K562 (cell line): ENCODE results near the gene CELF4. TPM values are rescaled to one million over a fixed set of nuclear protein-coding genes. Genes with fewer than 3 reads are reported as not detected.

Experiments used
- ATAC-seq: fragments of 200-7000 bp; cut with Tn5 transposase; 3 replicates; pipeline ENCODE4 v1.9.1; 2020; ENCODE audit warnings: moderate library complexity
- BruUV-seq: library from RNA; stranded (reverse); fragments of 400-500 nt; replicated peaks from 2 replicates; lab custom pipeline; 2021; lab: Mats Ljungman, UMichigan
- CTCF ChIA-PET: fragments of 300-600 bp; formaldehyde crosslinking; extraction: SDS; loops from one replicate; lab custom pipeline; 2021; ENCODE audit warnings: low intra/inter-chr PET ratio; lab: Yijun Ruan, JAX
- POLR2A ChIA-PET: fragments of 300-600, 350-650 bp; sonication (Branson Sonifier 250); formaldehyde crosslinking; extraction: SDS; loops from one replicate; lab custom pipeline; 2021; ENCODE audit warnings: antibody characterized with exemption, inconsistent platforms; lab: Yijun Ruan, JAX
- DNase-seq, 4 experiments: peaks; one replicate each; pipeline versions ENCODE4 v3.0.0 to v3.0.0-alpha.2; 2011 to 2018; ENCODE audit warnings: low spot score in 3 of 4, mixed read lengths in 3 of 4; ENCODE audit errors: extremely low read depth in 1 of 4
- FAIRE-seq: peaks from 2 replicates; lab custom pipeline; 2011; peaks lifted over from hg19 to GRCh38; lab: Jason Lieb, UNC
- H2AFZ ChIP-seq: 2 replicates; pipeline ENCODE4 v1.6.0; 2011; ENCODE audit warnings: low read depth, low read length, control low read depth, inconsistent platforms
- H3K27ac ChIP-seq: fragments of 200-600 bp; 3 replicates; pipeline ENCODE4 v1.8.0; 2011; ENCODE audit warnings: low read depth, mild to moderate bottlenecking, control low read depth, inconsistent platforms, low read length, moderate library complexity, mixed read lengths; ENCODE audit errors: extremely low read depth
- H3K27me3 ChIP-seq, 2 experiments: fragments of 300-600 bp in 1 of 2; 2 replicates in 1 of 2; 3 replicates in 1 of 2; pipeline versions ENCODE4 v1.6.0 to v1.8.0; 2011; ENCODE audit warnings: inconsistent platforms in 2 of 2, low read length in 2 of 2, mild to moderate bottlenecking in 1 of 2, mixed read lengths in 1 of 2, moderate library complexity in 1 of 2; ENCODE audit not compliant: control insufficient read depth in 2 of 2, insufficient read depth in 2 of 2
- H3K36me3 ChIP-seq: fragments of 300-600 bp; 3 replicates; pipeline ENCODE4 v1.8.0; 2011; ENCODE audit warnings: mild to moderate bottlenecking, low read length, inconsistent platforms; ENCODE audit not compliant: control insufficient read depth, insufficient read depth
- H3K4me1 ChIP-seq, 2 experiments: fragments of 200-600 bp in 1 of 2; replicated peaks in 1 of 2; 2 replicates in 1 of 2; 3 replicates in 1 of 2; pipeline versions ENCODE4 v1.5.1 to v1.8.0; 2011; ENCODE audit warnings: inconsistent platforms in 2 of 2, low read length in 2 of 2, mild to moderate bottlenecking in 1 of 2, mixed read lengths in 1 of 2, moderate library complexity in 1 of 2; ENCODE audit not compliant: control insufficient read depth in 2 of 2, insufficient read depth in 2 of 2
- H3K4me2 ChIP-seq: 2 replicates; pipeline ENCODE4 v1.6.1; 2011; ENCODE audit warnings: low read length, control low read depth, inconsistent platforms, mixed read lengths; ENCODE audit not compliant: insufficient read depth
- H3K4me3 ChIP-seq: fragments of 200-600 bp; sonication (generic), shearing (Covaris generic); 2 replicates; pipeline ENCODE4 v1.5.1; 2016; ENCODE audit warnings: control low read depth, inconsistent platforms
- H3K79me2 ChIP-seq: fragments of 200-600 bp; 3 replicates; pipeline ENCODE4 v1.8.0; 2011; ENCODE audit warnings: low read length, inconsistent platforms; ENCODE audit not compliant: control insufficient read depth, insufficient read depth
- H3K9ac ChIP-seq, 2 experiments: 2 replicates each; pipeline versions ENCODE4 v1.6.0 to v1.6.1; 2011; ENCODE audit warnings: low read depth in 2 of 2, low read length in 2 of 2, control low read depth in 1 of 2, inconsistent platforms in 1 of 2, mild to moderate bottlenecking in 1 of 2, mixed read lengths in 1 of 2; ENCODE audit not compliant: insufficient read depth in 1 of 2
- H3K9me1 ChIP-seq: one replicate; pipeline ENCODE4 v1.6.0; 2011; ENCODE audit warnings: inconsistent platforms, mild to moderate bottlenecking, low read length, moderate library complexity; ENCODE audit not compliant: control insufficient read depth, insufficient read depth
- H3K9me3 ChIP-seq: replicated peaks from 2 replicates; pipeline ENCODE4 v1.5.1; 2011; ENCODE audit warnings: low read depth, low read length, inconsistent platforms; ENCODE audit not compliant: control insufficient read depth, insufficient read depth
- H4K20me1 ChIP-seq: replicated peaks from 2 replicates; pipeline ENCODE4 v1.6.1; 2011; ENCODE audit warnings: low read length, inconsistent platforms, mixed read lengths; ENCODE audit not compliant: control insufficient read depth, insufficient read depth
- CAMTA2 ChIP-seq: fragments of 250-450 bp; sonication (Bioruptor Pico); conservative IDR thresholded peaks from 2 replicates; pipeline ENCODE4 v1.5.1; 2022
- GTF2E2 ChIP-seq: fragments of 200-800 bp; sonication (Bioruptor generic); IDR thresholded peaks from 2 replicates; pipeline ENCODE4 v1.6.1; 2016; ENCODE audit warnings: missing genetic modification characterization, missing compliant biosample characterization
- NR4A1 ChIP-seq, 2 experiments: fragments of 250-450 bp in 1 of 2; fragments of 450-650 bp in 1 of 2; sonication (Bioruptor Pico) in 1 of 2; IDR thresholded peaks; 2 replicates each; pipeline versions ENCODE4 v1.4.0 to v1.6.1; 2016 to 2020; ENCODE audit warnings: mild to moderate bottlenecking in 2 of 2, missing compliant biosample characterization in 1 of 2, missing genetic modification characterization in 1 of 2, moderate library complexity in 1 of 2
- PRMT5 ChIP-seq: sonication (generic); formaldehyde crosslinking; IDR thresholded peaks from 2 replicates; pipeline ENCODE4 v1.5.0; 2020; ENCODE audit warnings: missing genetic modification reagents
- ZNF785 ChIP-seq: fragments of 250-450 bp; sonication (Bioruptor Pico); IDR thresholded peaks from 2 replicates; pipeline ENCODE4 v1.4.0; 2020; ENCODE audit warnings: mild to moderate bottlenecking
- WGBS: fragments of 100-300 bp; shearing (Covaris generic); methylation state at CpG from one replicate; pipeline ENCODE4 v1.1.6; 2016; ENCODE audit warnings: low coverage, mixed read lengths; ENCODE audit not compliant: insufficient coverage; ENCODE audit errors: missing lambda C conversion rate; 5-methylcytosine and 5-hydroxymethylcytosine counted together
- in situ Hi-C: fragments of 300-500 bp; cut with MboI; formaldehyde crosslinking; loops from 4 replicates; pipeline ENCODE4 v1.15.0; 2018; ENCODE audit warnings: inconsistent platforms, mixed read lengths
- intact Hi-C: fragments of 100-400 bp; cut with micrococcal nuclease; formaldehyde crosslinking; loops from 2 replicates; pipeline ENCODE4 v1.14.2; 2022
- polyA plus RNA-seq, 8 experiments: library from polyadenylated mRNA; depleted of rRNA in 4 of 8; stranded (reverse) in 5 of 8; unstranded in 3 of 8; fragments of >200 nt; fragmentation: Nextera tagmentation in 2 of 8; fragmentation: Illumina TruSeq in 1 of 8; extraction: Ambion mirVana in 2 of 8; extraction: Trizol in 1 of 8; gene quantifications; 2 replicates each; pipeline versions ENCODE4 v1.2.1 to v1.2.3, GENCODE V29; 2011 to 2014; ENCODE audit warnings: inconsistent platforms in 1 of 8, missing spikeins in 1 of 8
- total RNA-seq, 7 experiments: library from RNA; depleted of rRNA in 6 of 7; stranded (reverse); fragments of >200 nt in 6 of 7; fragmentation: Illumina TruSeq in 2 of 7; extraction: Trizol in 2 of 7; gene quantifications; 2 replicates each; pipeline versions ENCODE4 v1.2.1 to v1.2.3, GENCODE V29; 2011 to 2021; ENCODE audit warnings: low replicate concordance in 1 of 7
- TF ChIP-seq, protein P1 (sequence below), 3 experiments: fragments of 200-800 bp in 1 of 3; sonication (Bioruptor generic) in 1 of 3; sonication (generic) in 1 of 3; formaldehyde crosslinking in 1 of 3; IDR thresholded peaks; 2 replicates each; pipeline versions ENCODE4 v1.6.1 to v1.8.0; 2016 to 2022; ENCODE audit warnings: mild to moderate bottlenecking in 2 of 3, missing compliant biosample characterization in 2 of 3, missing genetic modification characterization in 2 of 3, missing genetic modification reagents in 1 of 3
- TF ChIP-seq, protein P2 (sequence below), 2 experiments: fragments of 450-650 bp; IDR thresholded peaks; 2 replicates each; pipeline ENCODE4 v1.6.1; 2018; ENCODE audit warnings: mild to moderate bottlenecking in 2 of 2, low read depth in 1 of 2; ENCODE audit not compliant: partially characterized antibody in 2 of 2
- TF ChIP-seq, protein P3 (sequence below): sonication (generic); formaldehyde crosslinking; IDR thresholded peaks from 2 replicates; pipeline ENCODE4 v1.8.1; 2023; ENCODE audit warnings: mild to moderate bottlenecking, missing genetic modification reagents
- TF ChIP-seq, protein P4 (sequence below): fragments of 250-450 bp; sonication (Bioruptor Pico); IDR thresholded peaks from 2 replicates; pipeline ENCODE4 v1.4.0; 2020; ENCODE audit warnings: mild to moderate bottlenecking, moderate library complexity

CELF4 gene
- total and polyA plus RNA-seq, 9 of the 15 experiments (the other 6 are each of a cell fraction or from before 2014, with no cell fraction given) = 0.04 to 0.24 (median 0.07) TPM; not detected in 3

DNA sequence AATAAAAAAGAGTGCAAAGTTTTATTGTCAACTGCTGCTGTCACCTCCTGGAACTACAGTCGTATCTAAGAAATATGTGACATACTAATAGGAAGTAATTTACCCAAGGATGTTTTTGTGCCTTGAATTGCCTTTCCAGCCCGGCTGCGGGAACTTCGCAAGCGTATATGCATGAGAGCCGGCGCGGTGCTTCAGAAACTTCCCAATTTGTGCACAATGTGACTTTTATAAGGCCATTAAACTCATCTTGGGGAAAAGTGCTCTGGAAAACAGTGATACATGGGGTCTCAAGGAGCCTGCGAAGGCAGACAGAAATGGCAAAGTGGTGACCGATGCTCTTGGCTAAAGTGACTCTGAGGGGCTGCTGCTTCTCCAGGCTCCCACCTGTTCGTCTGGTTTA is 41.7 kb upstream of the CELF4 start:
- no peak for DNase-seq
- intact Hi-C loops = no loop called here
- Histone ChIP-seq H3K9me3 (no peaks in the 10 kb centered on the region), H3K4me3 (no peak overlapping the region), H3K9ac (no peak overlapping the region), H3K36me3 (no peaks in the 10 kb centered on the region), H2AFZ (no peak overlapping the region), H3K9me1 (no peaks in the 10 kb centered on the region), H3K27me3 (no peaks in the 10 kb centered on the region; a peak in 1 of 5 replicates), H3K4me2 (no peak overlapping the region), H3K27ac (no peak overlapping the region), H3K79me2 (no peaks in the 10 kb centered on the region), H4K20me1 (no peaks in the 10 kb centered on the region), H3K4me1 (no peaks in the 10 kb centered on the region)
- FAIRE-seq = no peak
- ATAC-seq = no peak
- ChIA-PET POLR2A (interaction anchor here (0.5 kb wide), 1 partner anchor 15 kb away, joined by 4 read pairs; no protein-coding TSS in a partner anchor), CTCF (no interaction called here)
- in situ Hi-C loops = no loop called here
- under 1% methylated on average over 11 of the region's 11 CpGs for WGBS
- BruUV-seq = no TSS peak
- TF ChIP-seq CAMTA2 (CRISPR knock-in tag) (no peak), GTF2E2 (tag) (no peak), PRMT5 (no peak), ZNF785 (CRISPR knock-in tag) (no peak), NR4A1 (CRISPR knock-in tag; IDR thresholded peaks at IDR 0.05) (no peak), NR4A1 (tag; IDR thresholded peaks at IDR 0.05) (no peak)
- TF ChIP-seq, protein P1, sequence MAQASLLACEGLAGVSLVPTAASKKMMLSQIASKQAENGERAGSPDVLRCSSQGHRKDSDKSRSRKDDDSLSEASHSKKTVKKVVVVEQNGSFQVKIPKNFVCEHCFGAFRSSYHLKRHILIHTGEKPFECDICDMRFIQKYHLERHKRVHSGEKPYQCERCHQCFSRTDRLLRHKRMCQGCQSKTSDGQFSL (CRISPR knock-in tag; IDR thresholded peaks at IDR 0.05) = no peak
- TF ChIP-seq, protein P1 (tag; IDR thresholded peaks at IDR 0.05) = no peak
- TF ChIP-seq, protein P2, sequence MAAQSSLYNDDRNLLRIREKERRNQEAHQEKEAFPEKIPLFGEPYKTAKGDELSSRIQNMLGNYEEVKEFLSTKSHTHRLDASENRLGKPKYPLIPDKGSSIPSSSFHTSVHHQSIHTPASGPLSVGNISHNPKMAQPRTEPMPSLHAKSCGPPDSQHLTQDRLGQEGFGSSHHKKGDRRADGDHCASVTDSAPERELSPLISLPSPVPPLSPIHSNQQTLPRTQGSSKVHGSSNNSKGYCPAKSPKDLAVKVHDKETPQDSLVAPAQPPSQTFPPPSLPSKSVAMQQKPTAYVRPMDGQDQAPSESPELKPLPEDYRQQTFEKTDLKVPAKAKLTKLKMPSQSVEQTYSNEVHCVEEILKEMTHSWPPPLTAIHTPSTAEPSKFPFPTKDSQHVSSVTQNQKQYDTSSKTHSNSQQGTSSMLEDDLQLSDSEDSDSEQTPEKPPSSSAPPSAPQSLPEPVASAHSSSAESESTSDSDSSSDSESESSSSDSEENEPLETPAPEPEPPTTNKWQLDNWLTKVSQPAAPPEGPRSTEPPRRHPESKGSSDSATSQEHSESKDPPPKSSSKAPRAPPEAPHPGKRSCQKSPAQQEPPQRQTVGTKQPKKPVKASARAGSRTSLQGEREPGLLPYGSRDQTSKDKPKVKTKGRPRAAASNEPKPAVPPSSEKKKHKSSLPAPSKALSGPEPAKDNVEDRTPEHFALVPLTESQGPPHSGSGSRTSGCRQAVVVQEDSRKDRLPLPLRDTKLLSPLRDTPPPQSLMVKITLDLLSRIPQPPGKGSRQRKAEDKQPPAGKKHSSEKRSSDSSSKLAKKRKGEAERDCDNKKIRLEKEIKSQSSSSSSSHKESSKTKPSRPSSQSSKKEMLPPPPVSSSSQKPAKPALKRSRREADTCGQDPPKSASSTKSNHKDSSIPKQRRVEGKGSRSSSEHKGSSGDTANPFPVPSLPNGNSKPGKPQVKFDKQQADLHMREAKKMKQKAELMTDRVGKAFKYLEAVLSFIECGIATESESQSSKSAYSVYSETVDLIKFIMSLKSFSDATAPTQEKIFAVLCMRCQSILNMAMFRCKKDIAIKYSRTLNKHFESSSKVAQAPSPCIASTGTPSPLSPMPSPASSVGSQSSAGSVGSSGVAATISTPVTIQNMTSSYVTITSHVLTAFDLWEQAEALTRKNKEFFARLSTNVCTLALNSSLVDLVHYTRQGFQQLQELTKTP (IDR thresholded peaks at IDR 0.05; ENCODE audit: low read depth in 1 of 2, partially characterized antibody in 2 of 2) = no peak
- TF ChIP-seq, protein P3, sequence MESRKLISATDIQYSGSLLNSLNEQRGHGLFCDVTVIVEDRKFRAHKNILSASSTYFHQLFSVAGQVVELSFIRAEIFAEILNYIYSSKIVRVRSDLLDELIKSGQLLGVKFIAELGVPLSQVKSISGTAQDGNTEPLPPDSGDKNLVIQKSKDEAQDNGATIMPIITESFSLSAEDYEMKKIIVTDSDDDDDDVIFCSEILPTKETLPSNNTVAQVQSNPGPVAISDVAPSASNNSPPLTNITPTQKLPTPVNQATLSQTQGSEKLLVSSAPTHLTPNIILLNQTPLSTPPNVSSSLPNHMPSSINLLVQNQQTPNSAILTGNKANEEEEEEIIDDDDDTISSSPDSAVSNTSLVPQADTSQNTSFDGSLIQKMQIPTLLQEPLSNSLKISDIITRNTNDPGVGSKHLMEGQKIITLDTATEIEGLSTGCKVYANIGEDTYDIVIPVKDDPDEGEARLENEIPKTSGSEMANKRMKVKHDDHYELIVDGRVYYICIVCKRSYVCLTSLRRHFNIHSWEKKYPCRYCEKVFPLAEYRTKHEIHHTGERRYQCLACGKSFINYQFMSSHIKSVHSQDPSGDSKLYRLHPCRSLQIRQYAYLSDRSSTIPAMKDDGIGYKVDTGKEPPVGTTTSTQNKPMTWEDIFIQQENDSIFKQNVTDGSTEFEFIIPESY (CRISPR knock-in tag) = no peak
- TF ChIP-seq, protein P4, sequence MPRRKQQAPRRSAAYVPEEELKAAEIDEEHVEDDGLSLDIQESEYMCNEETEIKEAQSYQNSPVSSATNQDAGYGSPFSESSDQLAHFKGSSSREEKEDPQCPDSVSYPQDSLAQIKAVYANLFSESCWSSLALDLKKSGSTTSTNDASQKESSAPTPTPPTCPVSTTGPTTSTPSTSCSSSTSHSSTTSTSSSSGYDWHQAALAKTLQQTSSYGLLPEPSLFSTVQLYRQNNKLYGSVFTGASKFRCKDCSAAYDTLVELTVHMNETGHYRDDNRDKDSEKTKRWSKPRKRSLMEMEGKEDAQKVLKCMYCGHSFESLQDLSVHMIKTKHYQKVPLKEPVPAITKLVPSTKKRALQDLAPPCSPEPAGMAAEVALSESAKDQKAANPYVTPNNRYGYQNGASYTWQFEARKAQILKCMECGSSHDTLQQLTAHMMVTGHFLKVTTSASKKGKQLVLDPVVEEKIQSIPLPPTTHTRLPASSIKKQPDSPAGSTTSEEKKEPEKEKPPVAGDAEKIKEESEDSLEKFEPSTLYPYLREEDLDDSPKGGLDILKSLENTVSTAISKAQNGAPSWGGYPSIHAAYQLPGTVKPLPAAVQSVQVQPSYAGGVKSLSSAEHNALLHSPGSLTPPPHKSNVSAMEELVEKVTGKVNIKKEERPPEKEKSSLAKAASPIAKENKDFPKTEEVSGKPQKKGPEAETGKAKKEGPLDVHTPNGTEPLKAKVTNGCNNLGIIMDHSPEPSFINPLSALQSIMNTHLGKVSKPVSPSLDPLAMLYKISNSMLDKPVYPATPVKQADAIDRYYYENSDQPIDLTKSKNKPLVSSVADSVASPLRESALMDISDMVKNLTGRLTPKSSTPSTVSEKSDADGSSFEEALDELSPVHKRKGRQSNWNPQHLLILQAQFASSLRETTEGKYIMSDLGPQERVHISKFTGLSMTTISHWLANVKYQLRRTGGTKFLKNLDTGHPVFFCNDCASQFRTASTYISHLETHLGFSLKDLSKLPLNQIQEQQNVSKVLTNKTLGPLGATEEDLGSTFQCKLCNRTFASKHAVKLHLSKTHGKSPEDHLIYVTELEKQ (CRISPR knock-in tag) = no peak
